ENCODE measurements around the gene POLR2B.
"Not testable (repeated sequence)": the region's sequence is repeated elsewhere in the genome, so short reads cannot be mapped to it uniquely, and the experiment has no call there.

Gene POLR2B

GRCh38 chr4:57048590-57049304 is 70.1 kb downstream of the POLR2B start:
- Histone ChIP-seq H3K27me3 (ENCODE audit: insufficient read depth, low read length) (no peaks in the 10 kb centered on the region), H3K4me3 (ENCODE audit: low read depth, low read length) (no peak overlapping the region), H3K4me1 (ENCODE audit: control insufficient read depth, insufficient read depth, low read length, unreplicated experiment) (peaks cover 66% of the 10 kb centered on the region), H2AFZ (ENCODE audit: low read length, unreplicated experiment) (no peak overlapping the region), H3K27ac (ENCODE audit: low read depth, low read length) (peak overlapping the region; percentile 14; the same call in 1 of the 2 replicates), H3K79me2 (ENCODE audit: control insufficient read depth, insufficient read depth, low read length, unreplicated experiment) (peaks cover 85% of the 10 kb centered on the region), H3K36me3 (ENCODE audit: insufficient read depth, low read length) (peaks cover 3% of the 10 kb centered on the region; the same call in 1 of the 2 replicates)

DNA sequence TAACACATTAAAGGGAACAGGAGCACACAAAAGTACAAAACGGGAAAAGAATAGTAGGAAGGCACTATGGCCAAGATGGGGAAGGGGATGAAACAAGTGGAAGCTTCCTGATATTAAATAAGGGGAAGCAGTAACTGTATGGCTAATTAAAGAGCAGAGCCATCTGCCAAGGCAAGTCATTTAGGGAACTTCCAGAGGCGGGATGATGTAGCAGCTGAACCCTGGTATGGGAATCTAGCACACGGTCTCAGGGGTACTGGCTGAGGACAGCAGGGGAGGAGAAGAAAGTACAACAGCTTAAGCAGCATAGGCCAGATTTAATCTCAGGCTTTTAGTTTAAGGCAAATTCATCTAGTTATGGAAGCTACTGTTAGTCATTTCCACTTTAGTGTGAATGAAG is 72.4 kb downstream of the POLR2B start:
- Histone ChIP-seq H3K27me3 (ENCODE audit: insufficient read depth, low read length) (no peaks in the 10 kb centered on the region), H3K27ac (ENCODE audit: low read depth, low read length) (peak overlapping the region; percentile 14; the same call in 1 of the 2 replicates), H2AFZ (ENCODE audit: low read length, unreplicated experiment) (no peak overlapping the region), H3K4me1 (ENCODE audit: control insufficient read depth, insufficient read depth, low read length, unreplicated experiment) (peaks cover 45% of the 10 kb centered on the region), H3K4me3 (ENCODE audit: low read depth, low read length) (no peak overlapping the region), H3K79me2 (ENCODE audit: control insufficient read depth, insufficient read depth, low read length, unreplicated experiment) (peaks cover 85% of the 10 kb centered on the region), H3K36me3 (ENCODE audit: insufficient read depth, low read length) (peaks cover 6% of the 10 kb centered on the region; the same call in 1 of the 2 replicates)

- H3K27ac ChIP-seq (ENCODE audit: low read depth, low read length): 0 out of 2 replicates have a peak overlapping the region, but pooled peaks have one; percentile 14
- peaks cover 41% of the 10 kb centered on the region for H3K4me1 ChIP-seq (ENCODE audit: control insufficient read depth, insufficient read depth, low read length, unreplicated experiment)
- H3K27me3 ChIP-seq (ENCODE audit: insufficient read depth, low read length): no peaks in the 10 kb centered on the region
- peaks cover 85% of the 10 kb centered on the region for H3K79me2 ChIP-seq (ENCODE audit: control insufficient read depth, insufficient read depth, low read length, unreplicated experiment)
- H2AFZ ChIP-seq (ENCODE audit: low read length, unreplicated experiment): no peak overlapping the region
- peaks cover 6% of the 10 kb centered on the region; the same call in 1 of the 2 replicates for H3K36me3 ChIP-seq (ENCODE audit: insufficient read depth, low read length)
- H3K4me3 ChIP-seq (ENCODE audit: low read depth, low read length): no peak overlapping the region
Measured at GRCh38 chr4:57051524-57051923, 72.8 kb downstream of the POLR2B start.

DNA sequence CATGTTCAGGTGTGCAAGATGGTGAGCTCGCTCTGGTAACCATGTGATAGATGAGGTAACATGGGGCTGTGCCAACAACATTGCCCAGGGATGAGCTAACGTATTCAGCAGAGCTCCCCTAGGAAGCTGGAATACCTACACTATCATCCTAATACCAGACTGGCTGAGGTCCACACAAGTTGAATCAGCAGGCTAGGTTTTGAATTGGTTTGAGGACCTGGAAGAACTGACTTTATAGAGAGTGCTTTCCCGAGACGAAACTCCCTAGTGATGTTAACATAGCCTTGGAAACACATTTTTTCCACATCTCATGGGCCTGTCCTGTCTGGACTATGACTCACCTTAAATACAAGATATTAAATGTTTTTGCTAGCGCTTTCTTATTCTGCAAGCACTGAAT is 74.8 kb downstream of the POLR2B start:
- Histone ChIP-seq H3K4me3 (ENCODE audit: low read depth, low read length) (no peak overlapping the region), H3K36me3 (ENCODE audit: insufficient read depth, low read length) (peaks cover 11% of the 10 kb centered on the region; the same call in 1 of the 2 replicates), H2AFZ (ENCODE audit: low read length, unreplicated experiment) (no peak overlapping the region), H3K27me3 (ENCODE audit: insufficient read depth, low read length) (no peaks in the 10 kb centered on the region), H3K79me2 (ENCODE audit: control insufficient read depth, insufficient read depth, low read length, unreplicated experiment) (peaks cover 87% of the 10 kb centered on the region), H3K27ac (ENCODE audit: low read depth, low read length) (no peak overlapping the region), H3K4me1 (ENCODE audit: control insufficient read depth, insufficient read depth, low read length, unreplicated experiment) (peaks cover 32% of the 10 kb centered on the region)

GRCh38 chr4:57055886-57056285 is 77.2 kb downstream of the POLR2B start:
- no peak overlapping the region for H3K27ac ChIP-seq (ENCODE audit: low read depth, low read length)
- no peak overlapping the region for H2AFZ ChIP-seq (ENCODE audit: low read length, unreplicated experiment)
- no peak overlapping the region for H3K4me3 ChIP-seq (ENCODE audit: low read depth, low read length)
- H3K36me3 ChIP-seq (ENCODE audit: insufficient read depth, low read length): peaks cover 9% of the 10 kb centered on the region; the same call in 1 of the 2 replicates
- H3K27me3 ChIP-seq (ENCODE audit: insufficient read depth, low read length): no peaks in the 10 kb centered on the region
- H3K79me2 ChIP-seq (ENCODE audit: control insufficient read depth, insufficient read depth, low read length, unreplicated experiment): peaks cover 91% of the 10 kb centered on the region
- peaks cover 16% of the 10 kb centered on the region for H3K4me1 ChIP-seq (ENCODE audit: control insufficient read depth, insufficient read depth, low read length, unreplicated experiment)

- Histone ChIP-seq H3K79me2 (ENCODE audit: control insufficient read depth, insufficient read depth, low read length, unreplicated experiment) (peaks cover 95% of the 10 kb centered on the region), H3K4me3 (ENCODE audit: low read depth, low read length) (no peak overlapping the region), H3K27ac (ENCODE audit: low read depth, low read length) (no peak overlapping the region), H3K4me1 (ENCODE audit: control insufficient read depth, insufficient read depth, low read length, unreplicated experiment) (peaks cover 39% of the 10 kb centered on the region), H3K27me3 (ENCODE audit: insufficient read depth, low read length) (no peaks in the 10 kb centered on the region), H2AFZ (ENCODE audit: low read length, unreplicated experiment) (no peak overlapping the region), H3K36me3 (ENCODE audit: insufficient read depth, low read length) (0 out of 2 replicates have a peak, but pooled peaks cover 6% of the 10 kb centered on the region)
Measured at GRCh38 chr4:57059890-57060716, 81.4 kb downstream of the POLR2B start.

DNA sequence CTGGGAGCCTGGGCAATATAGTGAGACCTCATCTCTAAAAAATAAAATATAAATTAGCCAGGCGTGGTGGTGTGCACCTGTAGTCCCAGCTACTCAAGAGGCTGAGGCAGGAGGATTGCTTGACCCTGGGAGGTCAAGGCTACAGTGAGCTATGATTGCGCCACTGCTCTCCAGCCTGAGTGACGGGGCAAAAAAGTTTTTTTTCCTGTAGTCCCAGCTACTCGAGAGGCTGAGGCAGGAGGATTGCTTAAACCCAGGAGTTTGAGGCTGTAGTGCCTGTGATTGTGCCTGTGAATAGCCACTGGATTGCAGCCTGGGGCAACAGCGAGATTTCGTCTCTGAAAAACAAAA is 82.0 kb downstream of the POLR2B start:
- Histone ChIP-seq H3K4me1 (ENCODE audit: control insufficient read depth, insufficient read depth, low read length, unreplicated experiment) (peaks cover 43% of the 10 kb centered on the region), H3K79me2 (ENCODE audit: control insufficient read depth, insufficient read depth, low read length, unreplicated experiment) (peaks cover 90% of the 10 kb centered on the region)
- H3K36me3 ChIP-seq (ENCODE audit: insufficient read depth, low read length); H2AFZ ChIP-seq (ENCODE audit: low read length, unreplicated experiment); H3K27me3 ChIP-seq (ENCODE audit: insufficient read depth, low read length); H3K27ac ChIP-seq (ENCODE audit: low read depth, low read length); H3K4me3 ChIP-seq (ENCODE audit: low read depth, low read length): not testable (repeated sequence)

DNA sequence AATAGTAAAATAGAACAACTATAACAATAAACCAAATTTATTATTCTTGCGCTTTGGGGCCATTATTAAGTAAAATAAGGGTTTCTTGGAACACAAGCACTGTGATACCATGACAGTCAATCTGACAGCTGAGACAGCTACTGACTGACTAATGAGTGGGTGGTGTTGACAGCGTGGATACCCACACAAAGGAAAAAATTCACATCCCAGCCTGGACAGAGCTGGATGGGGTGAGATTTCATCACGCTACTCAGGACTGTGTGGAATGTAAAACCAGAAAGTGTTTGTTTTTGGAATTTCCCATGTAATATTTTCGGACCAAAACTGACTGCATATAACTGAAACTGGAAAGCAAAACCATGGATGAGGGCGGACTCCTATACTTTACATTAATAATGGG is 82.7 kb downstream of the POLR2B start:
- Histone ChIP-seq H3K4me1 (ENCODE audit: control insufficient read depth, insufficient read depth, low read length, unreplicated experiment) (peaks cover 50% of the 10 kb centered on the region), H3K27ac (ENCODE audit: low read depth, low read length) (peak overlapping the region; percentile 95; the same call in 1 of the 2 replicates), H3K36me3 (ENCODE audit: insufficient read depth, low read length) (0 out of 2 replicates have a peak, but pooled peaks cover 6% of the 10 kb centered on the region), H2AFZ (ENCODE audit: low read length, unreplicated experiment) (no peak overlapping the region), H3K79me2 (ENCODE audit: control insufficient read depth, insufficient read depth, low read length, unreplicated experiment) (peaks cover 86% of the 10 kb centered on the region), H3K4me3 (ENCODE audit: low read depth, low read length) (no peak overlapping the region), H3K27me3 (ENCODE audit: insufficient read depth, low read length) (no peaks in the 10 kb centered on the region)

DNA sequence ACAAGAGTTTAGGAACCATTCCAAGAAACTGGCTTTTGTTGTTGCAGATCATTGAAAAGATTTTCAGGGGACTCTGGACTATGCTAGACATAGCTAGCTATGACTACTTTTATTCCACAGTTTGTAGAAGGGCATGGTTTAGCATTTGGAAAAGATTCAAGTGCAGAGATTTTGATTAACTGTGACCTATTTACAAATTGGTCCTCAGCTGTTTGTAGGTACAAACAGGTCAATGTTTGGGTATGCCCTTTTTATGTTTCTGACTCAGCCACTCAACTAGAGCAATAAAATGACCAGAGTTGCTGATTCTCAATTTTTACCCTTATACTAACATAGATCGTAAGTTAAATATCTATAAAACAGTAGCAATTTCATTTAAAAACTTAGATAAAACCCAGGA is 84.8 kb downstream of the POLR2B start:
- Histone ChIP-seq H3K4me1 (ENCODE audit: control insufficient read depth, insufficient read depth, low read length, unreplicated experiment) (peaks cover 68% of the 10 kb centered on the region), H3K27me3 (ENCODE audit: insufficient read depth, low read length) (no peaks in the 10 kb centered on the region), H3K36me3 (ENCODE audit: insufficient read depth, low read length) (peaks cover 3% of the 10 kb centered on the region; the same call in 1 of the 2 replicates), H2AFZ (ENCODE audit: low read length, unreplicated experiment) (no peak overlapping the region), H3K27ac (ENCODE audit: low read depth, low read length) (peak overlapping the region; percentile 95), H3K4me3 (ENCODE audit: low read depth, low read length) (peak overlapping the region; percentile 33; the same call in 1 of the 2 replicates), H3K79me2 (ENCODE audit: control insufficient read depth, insufficient read depth, low read length, unreplicated experiment) (peaks cover 80% of the 10 kb centered on the region)

DNA sequence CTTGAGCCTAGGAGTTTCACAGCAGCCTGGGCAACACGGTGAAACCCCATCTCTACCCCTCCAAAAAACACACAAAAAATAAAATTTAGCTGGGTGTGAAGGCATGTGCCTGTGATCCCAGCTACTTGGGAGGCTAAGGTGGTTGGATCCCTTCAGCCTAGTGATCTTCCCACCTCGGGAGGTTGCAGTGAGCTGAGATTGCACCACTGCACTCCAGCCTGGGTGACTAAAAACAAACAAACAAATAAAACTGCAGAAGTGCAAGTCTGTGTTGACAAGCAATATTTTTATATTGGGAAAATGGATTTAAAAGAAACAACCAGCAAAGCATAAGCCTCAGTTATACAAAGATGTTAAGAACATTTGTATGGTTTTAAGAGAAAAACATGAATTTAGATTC is 85.4 kb downstream of the POLR2B start:
- Histone ChIP-seq H3K27me3 (ENCODE audit: insufficient read depth, low read length) (no peaks in the 10 kb centered on the region), H3K79me2 (ENCODE audit: control insufficient read depth, insufficient read depth, low read length, unreplicated experiment) (peaks cover 79% of the 10 kb centered on the region), H2AFZ (ENCODE audit: low read length, unreplicated experiment) (no peak overlapping the region), H3K4me1 (ENCODE audit: control insufficient read depth, insufficient read depth, low read length, unreplicated experiment) (peaks cover 74% of the 10 kb centered on the region), H3K27ac (ENCODE audit: low read depth, low read length) (peak overlapping the region; percentile 95), H3K4me3 (ENCODE audit: low read depth, low read length) (peak overlapping the region; percentile 61), H3K36me3 (ENCODE audit: insufficient read depth, low read length) (peaks cover 3% of the 10 kb centered on the region; the same call in 1 of the 2 replicates)

Measured in ACC112 (cell line).